Measurements from ENCODE around the gene COL9A1.

Gene COL9A1

DNA sequence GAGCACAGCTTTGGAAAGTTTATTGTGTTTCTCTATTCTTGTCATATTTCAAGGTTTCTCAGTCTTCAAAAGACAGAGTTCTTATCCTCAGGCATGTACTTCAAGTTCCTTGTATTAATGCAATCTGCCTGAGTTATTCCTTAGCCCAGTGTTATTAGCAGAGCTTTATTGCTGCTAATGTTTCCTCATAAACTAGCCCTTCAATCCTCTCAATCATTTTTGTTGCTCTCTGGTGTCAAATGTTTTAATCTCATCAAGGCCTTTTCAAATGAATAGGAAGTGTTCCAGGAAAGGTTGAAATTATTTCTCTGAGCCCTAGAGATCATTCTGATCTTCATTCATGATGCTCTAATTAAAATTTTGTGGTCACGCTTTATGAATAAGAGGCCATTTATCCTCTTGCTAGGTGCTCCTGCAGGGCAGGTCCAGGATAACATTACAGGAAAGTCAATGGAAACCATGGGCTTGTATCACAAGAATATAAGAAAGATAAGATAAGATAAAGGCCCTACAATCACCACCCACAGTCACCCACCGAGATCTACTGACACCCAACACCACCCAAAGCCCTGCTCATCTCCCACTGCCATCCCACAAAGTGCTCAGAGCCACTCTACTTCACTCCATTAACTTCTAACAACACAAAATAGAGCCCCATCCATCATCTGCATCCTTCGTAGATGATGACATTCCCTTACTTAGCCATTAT lies 125.9 kb downstream of the COL9A1 start:
- no peak for DNase-seq

DNA sequence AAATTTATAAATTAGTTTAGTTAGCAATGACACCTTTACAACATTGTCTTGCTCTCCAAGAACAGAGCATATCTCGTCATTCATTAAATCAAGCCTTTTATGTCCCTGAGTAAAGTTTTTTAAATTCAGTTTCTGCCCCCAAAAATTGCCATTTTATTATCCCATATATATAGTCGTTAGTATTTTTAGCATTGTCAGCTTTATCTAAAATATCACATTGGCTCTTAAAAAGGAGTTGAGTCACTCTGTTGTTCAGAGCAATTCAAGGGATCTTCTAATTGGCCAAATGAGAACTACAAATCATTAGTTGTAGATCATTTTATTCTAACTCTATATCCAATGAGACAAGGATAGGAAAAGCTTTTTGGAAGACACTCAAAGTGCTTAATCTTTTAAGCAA lies 127.1 kb downstream of the COL9A1 start:
- no peak for DNase-seq

DNA sequence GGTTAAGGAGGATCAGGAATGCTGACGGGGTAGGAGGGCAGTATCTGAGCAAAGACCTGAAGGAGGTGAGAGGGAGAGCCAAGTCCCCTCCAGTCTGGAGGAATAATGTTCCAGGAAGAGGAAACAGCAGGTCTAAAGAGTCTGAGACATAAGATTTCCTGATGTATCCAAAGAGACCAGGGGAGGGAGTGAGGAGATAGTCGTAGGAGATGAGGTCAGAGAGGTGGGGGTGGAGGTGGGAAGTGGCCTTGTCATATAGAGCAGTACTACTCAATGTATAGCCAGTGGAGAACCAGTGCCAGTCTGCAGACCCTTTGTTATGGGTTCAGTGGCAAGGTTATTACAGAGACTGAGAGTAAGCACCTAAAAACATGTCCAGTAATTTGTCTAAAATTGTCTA lies 130.6 kb downstream of the COL9A1 start:
- no peak for DNase-seq

DNA sequence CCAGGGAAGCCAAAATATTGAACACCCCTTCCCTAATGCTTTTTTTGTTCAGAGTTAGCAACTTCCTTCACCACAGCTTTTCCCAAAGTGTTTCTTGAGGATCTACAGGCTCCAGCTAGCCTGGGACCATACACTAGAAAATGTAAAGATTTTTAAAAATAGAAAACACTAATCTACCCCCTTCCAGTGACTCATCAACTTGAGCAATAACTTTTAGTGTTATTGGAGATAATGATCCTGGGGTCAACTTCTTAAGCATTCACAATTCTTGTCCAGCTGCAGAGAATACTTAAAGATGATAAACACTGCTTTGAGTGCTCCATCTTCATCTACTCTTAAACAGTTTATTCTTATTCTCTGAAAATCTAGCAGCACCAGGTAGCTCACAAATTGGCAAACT lies 131.6 kb downstream of the COL9A1 start:
- no peak for DNase-seq

DNA sequence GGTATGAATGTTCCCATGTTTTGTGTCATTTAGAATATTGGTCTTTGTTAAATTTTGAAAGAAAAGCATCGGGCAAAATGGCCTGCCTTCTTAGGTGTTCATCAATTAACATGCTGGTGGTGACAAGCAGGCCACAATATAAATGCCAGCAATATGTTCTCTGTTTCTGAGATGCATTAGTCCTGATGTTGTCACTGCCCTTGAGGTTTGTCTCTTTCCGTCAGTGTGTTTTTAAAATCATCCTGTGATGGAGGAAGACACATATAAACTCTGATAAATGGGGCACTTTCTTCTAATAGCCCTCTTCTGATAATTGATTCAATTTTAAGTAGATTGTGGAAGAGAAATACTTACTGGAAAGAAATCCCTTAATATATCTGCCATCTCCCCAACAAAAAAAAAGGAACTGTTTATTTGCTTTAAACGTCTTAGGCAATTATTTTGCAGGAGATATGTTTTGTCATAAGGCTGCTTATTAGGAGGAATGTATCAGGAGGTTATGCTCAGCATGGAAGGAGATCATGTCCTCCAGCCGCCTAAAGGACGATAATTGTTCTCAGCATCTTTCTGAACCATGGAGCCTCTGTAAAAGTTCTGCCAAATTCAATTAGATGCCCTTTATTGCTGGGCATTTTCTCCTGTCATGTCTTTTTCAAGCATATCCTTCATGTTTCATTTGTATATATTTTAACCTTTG lies 134.1 kb downstream of the COL9A1 start:
- DNase-seq: no peak

Measured in nucleus accumbens (tissue), 56 donors.